HG02588 (cell line): ENCODE results near the gene ATP9A.
"Not testable (repeated sequence)": the region's sequence is repeated elsewhere in the genome, so short reads cannot be mapped to it uniquely, and the experiment has no call there.

ENCODE experiments used
- ATAC-seq: cut with Tn5 transposase; IDR thresholded peaks from one replicate; pipeline ENCODE4 v1.9.1; 2021; ENCODE audit warnings: mild to moderate bottlenecking, moderate library complexity; ENCODE audit not compliant: unreplicated experiment

The ATP9A gene

GRCh38 chr20:51695574-51696303 lies 72.5 kb downstream of the ATP9A start:
- no peak for ATAC-seq

GRCh38 chr20:51692806-51693400 lies 75.3 kb downstream of the ATP9A start:
- no peak for ATAC-seq

GRCh38 chr20:51691703-51692102 lies 76.5 kb downstream of the ATP9A start:
- ATAC-seq = no peak

DNA sequence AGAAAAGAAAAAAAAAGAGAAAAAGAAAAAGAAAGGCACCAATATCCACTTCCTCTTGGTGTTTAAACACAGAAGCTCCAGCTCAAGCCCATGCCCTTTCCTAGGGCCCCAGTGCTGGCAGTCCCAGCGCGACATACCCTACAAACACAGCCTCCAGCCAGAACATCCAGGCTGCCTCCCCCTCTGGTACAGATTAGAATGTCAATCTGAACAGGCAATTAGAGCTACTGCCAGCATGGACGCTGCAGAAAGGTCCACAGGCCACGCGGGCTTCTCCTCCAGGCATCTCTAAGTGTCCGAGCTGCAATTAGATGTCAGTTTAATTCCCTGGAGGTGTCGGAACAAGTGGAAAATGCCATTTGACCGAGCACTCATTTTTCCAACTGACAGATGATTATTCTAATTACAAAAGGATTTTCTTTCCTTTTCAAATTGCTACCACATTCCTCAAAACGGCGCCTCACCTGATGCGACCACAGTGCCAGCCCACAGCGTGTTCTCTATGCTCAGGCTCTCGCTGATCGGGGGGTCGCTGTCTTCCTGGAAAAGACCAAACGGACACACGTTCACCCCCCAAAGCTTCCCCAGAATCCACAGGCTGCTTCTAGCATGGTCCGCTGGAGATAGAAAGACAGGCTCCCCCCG lies 79.5 kb downstream of the ATP9A start:
- no peak for ATAC-seq

- no peak for ATAC-seq
Observed at GRCh38 chr20:51687630-51688029, 80.6 kb downstream of the ATP9A start.

- no peak for ATAC-seq
Observed at GRCh38 chr20:51687108-51687507, 81.1 kb downstream of the ATP9A start.

DNA sequence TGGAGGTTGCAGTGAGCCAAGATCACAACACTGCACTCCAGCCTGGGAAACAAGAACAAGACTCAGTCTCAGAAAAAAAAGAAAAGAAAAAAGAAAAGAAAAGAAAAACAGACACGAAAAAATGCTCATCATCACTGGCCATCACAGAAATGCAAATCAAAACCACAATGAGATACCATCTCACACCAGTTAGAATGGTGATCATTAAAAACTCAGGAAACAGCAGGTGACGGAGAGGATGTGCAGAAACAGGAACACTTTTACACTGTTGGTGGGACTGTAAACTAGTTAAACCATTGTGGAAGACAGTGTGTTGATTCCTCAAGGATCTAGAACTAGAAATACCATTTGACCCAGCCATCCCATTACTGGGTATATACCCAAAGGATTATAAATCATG lies 82.7 kb downstream of the ATP9A start:
- not testable (repeated sequence) for ATAC-seq

GRCh38 chr20:51680067-51680749 lies 88.0 kb downstream of the ATP9A start:
- ATAC-seq = no peak

DNA sequence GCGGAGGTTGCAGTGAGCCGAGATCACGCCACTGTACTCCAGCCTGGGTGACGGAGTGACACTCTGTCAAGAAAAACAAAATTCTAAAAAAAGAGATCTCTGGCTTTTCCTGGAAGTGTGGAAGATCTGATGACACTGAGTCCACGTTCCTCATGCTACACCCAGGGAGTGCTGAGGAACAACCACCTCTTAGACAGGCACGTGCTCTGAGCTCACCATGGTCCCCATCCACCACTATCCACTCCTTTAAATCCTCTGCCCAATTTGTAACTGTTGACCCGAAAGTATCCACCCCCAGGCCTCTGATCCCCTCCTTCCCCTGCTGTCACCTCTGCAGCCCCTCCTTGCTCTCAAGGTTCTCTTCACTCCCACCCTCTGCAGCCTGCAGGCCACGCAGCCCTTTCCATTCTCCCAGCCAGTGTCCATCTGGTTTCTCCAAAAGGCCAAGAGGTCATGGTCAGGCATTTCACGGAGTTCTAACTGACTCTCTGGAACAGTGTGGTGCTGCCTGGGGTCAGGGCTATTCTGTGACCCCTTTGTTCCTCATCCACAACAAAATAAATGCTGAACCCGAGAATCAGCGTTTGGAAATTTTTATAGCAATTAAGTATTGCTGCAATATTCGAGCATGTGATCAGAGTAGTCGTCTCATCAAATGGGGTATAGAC lies 88.8 kb downstream of the ATP9A start:
- no peak for ATAC-seq

- no peak for ATAC-seq
Observed at GRCh38 chr20:51678026-51678697, 90.0 kb downstream of the ATP9A start.

GRCh38 chr20:51668947-51669346 lies 99.2 kb downstream of the ATP9A start:
- no peak for ATAC-seq

DNA sequence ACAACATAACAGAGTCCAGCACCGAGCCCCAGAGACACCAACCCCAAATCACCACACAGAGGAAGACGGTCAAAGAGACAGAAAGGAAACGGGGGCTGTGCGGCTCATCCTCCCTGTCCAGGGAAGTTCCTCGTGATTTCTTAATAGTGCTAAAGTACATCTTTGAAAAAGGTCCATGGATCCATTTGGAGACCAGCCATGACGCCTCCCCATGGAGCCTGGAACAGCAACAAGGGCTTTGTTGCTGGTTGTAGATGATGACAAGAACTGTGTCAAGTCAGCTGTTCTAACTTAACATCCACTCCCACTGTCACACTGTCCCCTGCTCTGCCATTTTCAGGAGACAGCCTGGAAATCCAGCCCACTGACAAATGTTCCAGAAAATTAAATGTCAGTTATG lies 99.7 kb downstream of the ATP9A start:
- ATAC-seq = no peak

DNA sequence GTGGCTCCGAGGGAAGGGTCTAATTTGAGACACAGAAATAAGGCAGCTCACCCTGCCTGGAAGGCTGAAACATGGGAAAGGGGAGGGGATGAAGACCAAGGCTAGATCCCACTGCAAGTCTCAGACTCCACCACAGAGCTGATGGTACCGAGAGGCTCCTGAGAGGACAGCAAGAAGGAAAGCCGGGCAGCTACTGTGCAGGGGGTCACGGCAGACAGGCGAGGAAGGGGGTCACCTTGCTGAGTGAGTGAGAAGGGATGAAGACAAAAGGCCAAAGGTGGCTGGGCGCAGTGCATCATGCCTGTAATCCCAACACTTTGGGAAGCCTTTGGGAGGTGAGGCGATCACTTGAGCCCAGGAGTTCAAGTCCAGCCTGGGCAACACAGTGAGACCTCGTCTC lies 100.7 kb downstream of the ATP9A start:
- ATAC-seq = no peak

DNA sequence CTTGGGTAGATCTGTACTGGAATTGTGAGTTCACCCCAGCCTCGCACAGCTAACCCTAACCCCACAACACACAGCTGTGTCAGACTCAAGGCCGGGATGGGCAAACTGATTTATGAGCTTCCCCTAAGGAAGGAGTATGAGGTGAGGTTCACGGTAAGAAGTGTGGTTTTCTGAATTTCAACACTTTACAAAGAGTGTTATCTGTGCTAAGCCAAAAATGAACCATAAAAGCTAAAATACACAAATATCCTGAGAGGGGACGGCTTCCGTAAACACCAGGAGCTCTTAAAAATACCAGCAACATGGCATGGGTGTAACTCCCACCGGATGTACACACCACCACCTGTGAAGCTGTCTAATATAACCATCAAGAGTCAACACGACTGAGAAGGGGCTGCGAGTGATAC lies 101.2 kb downstream of the ATP9A start:
- no peak for ATAC-seq

GRCh38 chr20:51666126-51666525 lies 102.1 kb downstream of the ATP9A start:
- ATAC-seq = no peak

- no peak for ATAC-seq
Observed at GRCh38 chr20:51665543-51666118, 102.6 kb downstream of the ATP9A start.

GRCh38 chr20:51661609-51662178 lies 106.5 kb downstream of the ATP9A start:
- no peak for ATAC-seq

- no peak for ATAC-seq
Observed at GRCh38 chr20:51660672-51661608, 107.2 kb downstream of the ATP9A start.
